DND-41 (cell line): Measurements from ENCODE around the gene SGCE.

Experiments
- EZH2 ChIP-seq: IDR thresholded peaks from 3 replicates; pipeline ENCODE4 v1.6.1; 2012; ENCODE audit warnings: borderline replicate concordance, low read depth, mild to moderate bottlenecking, moderate library complexity, low read length, inconsistent platforms; ENCODE audit not compliant: severe bottlenecking
- TF ChIP-seq, protein P1 (sequence below): IDR thresholded peaks from 2 replicates; pipeline ENCODE4 v1.5.1; 2012; ENCODE audit warnings: borderline replicate concordance, low read length, moderate library complexity, mild to moderate bottlenecking; ENCODE audit not compliant: poor library complexity, severe bottlenecking; ENCODE audit errors: extremely low read depth

GRCh38 chr7:94562525-94562924, 93.4 kb downstream of the SGCE start:
- TF ChIP-seq, protein P1, sequence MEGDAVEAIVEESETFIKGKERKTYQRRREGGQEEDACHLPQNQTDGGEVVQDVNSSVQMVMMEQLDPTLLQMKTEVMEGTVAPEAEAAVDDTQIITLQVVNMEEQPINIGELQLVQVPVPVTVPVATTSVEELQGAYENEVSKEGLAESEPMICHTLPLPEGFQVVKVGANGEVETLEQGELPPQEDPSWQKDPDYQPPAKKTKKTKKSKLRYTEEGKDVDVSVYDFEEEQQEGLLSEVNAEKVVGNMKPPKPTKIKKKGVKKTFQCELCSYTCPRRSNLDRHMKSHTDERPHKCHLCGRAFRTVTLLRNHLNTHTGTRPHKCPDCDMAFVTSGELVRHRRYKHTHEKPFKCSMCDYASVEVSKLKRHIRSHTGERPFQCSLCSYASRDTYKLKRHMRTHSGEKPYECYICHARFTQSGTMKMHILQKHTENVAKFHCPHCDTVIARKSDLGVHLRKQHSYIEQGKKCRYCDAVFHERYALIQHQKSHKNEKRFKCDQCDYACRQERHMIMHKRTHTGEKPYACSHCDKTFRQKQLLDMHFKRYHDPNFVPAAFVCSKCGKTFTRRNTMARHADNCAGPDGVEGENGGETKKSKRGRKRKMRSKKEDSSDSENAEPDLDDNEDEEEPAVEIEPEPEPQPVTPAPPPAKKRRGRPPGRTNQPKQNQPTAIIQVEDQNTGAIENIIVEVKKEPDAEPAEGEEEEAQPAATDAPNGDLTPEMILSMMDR, result no peak
- TF ChIP-seq EZH2, result no peak
